Neural cell (in vitro differentiated cells): ENCODE data around the gene UTP3.

Experiments
- CTCF ChIP-seq: fragments of 450-650 bp; IDR thresholded peaks from 2 replicates; pipeline ENCODE4 v1.5.1; 2014; ENCODE audit warnings: antibody characterized with exemption, mild to moderate bottlenecking, moderate library complexity; ENCODE audit not compliant: poor library complexity, severe bottlenecking
- EP300 ChIP-seq: fragments of 450-650 bp; conservative IDR thresholded peaks from 2 replicates; pipeline ENCODE4 v1.6.1; 2014; ENCODE audit warnings: antibody characterized with exemption, mild to moderate bottlenecking, moderate library complexity; ENCODE audit not compliant: poor library complexity, severe bottlenecking
- EZH2 ChIP-seq: fragments of 200-600, 300-800 bp; shearing (Covaris generic), sonication (generic); IDR thresholded peaks from 2 replicates; pipeline ENCODE4 v1.6.1; 2014; ENCODE audit warnings: antibody characterized with exemption, low read length, borderline replicate concordance, mild to moderate bottlenecking; ENCODE audit not compliant: insufficient read depth, poor library complexity, severe bottlenecking
- MXI1 ChIP-seq: fragments of 450-650 bp; conservative IDR thresholded peaks from 2 replicates; pipeline ENCODE4 v1.6.1; 2014; ENCODE audit warnings: antibody characterized with exemption, mild to moderate bottlenecking; ENCODE audit not compliant: poor library complexity, severe bottlenecking
- REST ChIP-seq: IDR thresholded peaks from 2 replicates; pipeline ENCODE4 v1.6.1; 2012; ENCODE audit warnings: borderline replicate concordance
- SMC3 ChIP-seq: fragments of 450-650 bp; conservative IDR thresholded peaks from 2 replicates; pipeline ENCODE4 v1.6.1; 2014; ENCODE audit warnings: antibody characterized with exemption, mild to moderate bottlenecking, moderate library complexity; ENCODE audit not compliant: poor library complexity

GRCh38 chr4:70678383-70678999 is 9.8 kb upstream of the UTP3 start:
- TF ChIP-seq CTCF (no peak), EP300 (no peak), REST (no peak), EZH2 (no peak), SMC3 (no peak), MXI1 (no peak)
